Mucosa of descending colon (tissue), 3 donors: ENCODE data around the gene IPO4. TPM values are rescaled to one million over a fixed set of nuclear protein-coding genes. Genes with fewer than 3 reads are reported as not detected.
A peak's percentile ranks its signal among the peaks of the same experiment; 100 is the strongest.
"Not testable (repeated sequence)": the region's sequence is repeated elsewhere in the genome, so short reads cannot be mapped to it uniquely, and the experiment has no call there.

ENCODE experiments used
- ATAC-seq: fragments of 200-7000 bp; cut with Tn5 transposase; one replicate; pipeline ENCODE4 v1.9.1; 2020; ENCODE audit warnings: mild to moderate bottlenecking, moderate library complexity
- DNase-seq, 3 donors: peaks; one replicate each; pipeline ENCODE4 v3.0.0-alpha.2; 2020
- H3K36me3 ChIP-seq: fragments of 200-600 bp; one replicate; pipeline ENCODE4 v1.8.0; 2021; ENCODE audit warnings: low read depth, mild to moderate bottlenecking
- H3K4me1 ChIP-seq: fragments of 200-600 bp; one replicate; pipeline ENCODE4 v1.8.0; 2021; ENCODE audit warnings: low read depth, mild to moderate bottlenecking
- H3K4me3 ChIP-seq: fragments of 200-600 bp; one replicate; pipeline ENCODE4 v1.8.0; 2021; ENCODE audit warnings: mild to moderate bottlenecking
- H3K9me3 ChIP-seq: fragments of 200-600 bp; one replicate; pipeline ENCODE4 v1.8.0; 2021; ENCODE audit warnings: mild to moderate bottlenecking
- CTCF ChIP-seq: fragments of 200-600 bp; IDR thresholded peaks from one replicate; pipeline ENCODE4 v1.8.0; 2022; ENCODE audit warnings: antibody characterized with exemption, mild to moderate bottlenecking
- intact Hi-C, 2 donors: fragments of 100-400 bp; cut with DNase I in 1 of 2; cut with micrococcal nuclease in 1 of 2; formaldehyde crosslinking; loops; one replicate each; pipeline versions ENCODE4 v1.11.0 to v1.11.1; 2022; cut with DNase I, micrococcal nuclease
- total RNA-seq, 3 donors: library from RNA; stranded (reverse); fragmentation: NEBNext Ultra II Directional in 2 of 3; extraction: Animal tissue kit (Norgen Biotek cat#: 25700) in 2 of 3; gene quantifications; one replicate each; pipeline versions ENCODE4 v1.2.1 to v1.2.4, GENCODE V29; 2021 to 2023
- donor health status: DM: no; HTN: no; CAD: no; lungs with moderate emphysema.
- donor health status: DM: no; HTN: no; CAD: no.
- donor health status: DM: no; HTN: yes; CAD: no.

IPO4 gene
- total RNA-seq, 3 donors from 2014 or later, result 23.2 to 29.3 (median 26.8) TPM

GRCh38 chr14:24204163-24205146 is 15.8 kb upstream of the IPO4 start:
- H3K36me3 ChIP-seq, result no peaks in the 10 kb centered on the region
- H3K4me1 ChIP-seq, result no peaks in the 10 kb centered on the region
- no peak overlapping the region for H3K4me3 ChIP-seq
- DNase-seq, result no peak
- H3K9me3 ChIP-seq, result no peaks in the 10 kb centered on the region
- intact Hi-C loops, result no loop called here
- TF ChIP-seq CTCF, result no peak
- ATAC-seq, result no peak

- intact Hi-C loops, H3K4me1 ChIP-seq, H3K9me3 ChIP-seq, H3K36me3 ChIP-seq, ATAC-seq, H3K4me3 ChIP-seq, DNase-seq: not testable (repeated sequence)
These were observed 14.8 kb upstream of the IPO4 start for GRCh38 chr14:24203249-24203886.

- peaks cover 10% of the 10 kb centered on the region for H3K4me1 ChIP-seq
- H3K4me3 ChIP-seq, intact Hi-C loops, ATAC-seq, DNase-seq, H3K36me3 ChIP-seq, H3K9me3 ChIP-seq: not testable (repeated sequence)
These were observed 13.9 kb upstream of the IPO4 start for GRCh38 chr14:24202538-24202937.

GRCh38 chr14:24198814-24199524 is 10.4 kb upstream of the IPO4 start:
- Histone ChIP-seq H3K9me3 (no peaks in the 10 kb centered on the region), H3K36me3 (no peaks in the 10 kb centered on the region), H3K4me1 (peaks cover 25% of the 10 kb centered on the region), H3K4me3 (no peak overlapping the region)
- no peak for ATAC-seq
- intact Hi-C loops, result no loop called here
- DNase-seq, result peak in 1 of 3 donors; percentile 33
- TF ChIP-seq CTCF, result no peak

GRCh38 chr14:24197056-24197450 is 8.4 kb upstream of the IPO4 start:
- H3K36me3 ChIP-seq, result no peaks in the 10 kb centered on the region
- TF ChIP-seq CTCF, result no peak
- no peaks in the 10 kb centered on the region for H3K9me3 ChIP-seq
- no peak overlapping the region for H3K4me3 ChIP-seq
- intact Hi-C loops, result no loop called here
- DNase-seq (no peak), ATAC-seq (no peak)
- peaks cover 25% of the 10 kb centered on the region for H3K4me1 ChIP-seq

GRCh38 chr14:24196071-24197055 is 7.7 kb upstream of the IPO4 start:
- Histone ChIP-seq H3K36me3 (no peaks in the 10 kb centered on the region), H3K4me3 (peak overlapping the region; percentile 82), H3K4me1 (peaks cover 25% of the 10 kb centered on the region), H3K9me3 (no peaks in the 10 kb centered on the region)
- no peak for TF ChIP-seq CTCF
- peak; percentile 43 for ATAC-seq
- intact Hi-C loops, result no loop called here
- no peak for DNase-seq
